ENCODE measurements around the gene RASAL2.

DNA sequence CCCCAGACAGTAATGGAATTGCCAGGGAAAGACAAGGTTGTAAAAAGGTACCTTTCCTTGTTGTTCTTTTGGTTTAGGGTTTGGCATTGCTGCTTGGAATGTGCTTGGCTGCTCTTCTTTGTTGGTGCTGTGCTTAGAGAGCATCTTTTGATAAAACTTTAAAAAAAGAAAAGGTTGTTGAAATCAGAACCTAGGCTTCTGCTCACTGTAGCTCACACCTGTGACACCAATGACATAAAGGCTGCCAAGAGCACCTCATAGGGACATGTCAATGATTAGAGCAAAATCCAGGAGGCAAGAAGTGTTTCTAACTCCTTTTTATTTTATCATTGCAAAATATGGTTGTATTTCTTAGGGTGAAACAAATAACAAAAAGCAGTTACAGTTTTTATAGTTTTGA lies 373.9 kb downstream of the RASAL2 start:
- TF ChIP-seq CTCF (IDR thresholded peaks at IDR 0.05): no peak
- no peak for TF ChIP-seq POLR2A (IDR thresholded peaks at IDR 0.05)
